Effector memory CD8-positive, alpha-beta T cell (primary cell): ENCODE results near the gene APOL1.
"Not testable (repeated sequence)": the region's sequence is repeated elsewhere in the genome, so short reads cannot be mapped to it uniquely, and the experiment has no call there.

ENCODE experiments used
- ATAC-seq: fragments of 150-1000 bp; cut with Tn5 transposase; replicated peaks from 2 replicates; pipeline ENCODE4 v1.10.0; 2021; ENCODE audit warnings: mild to moderate bottlenecking, moderate library complexity
- DNase-seq, 3 experiments: peaks; one replicate each; pipeline ENCODE4 v3.0.0; 2021
- H3K27ac Mint-ChIP-seq, 2 donors: one replicate each; pipeline ENCODE4 v1.8.0; 2022; ENCODE audit warnings: mild to moderate bottlenecking in 2 of 2, mixed read lengths in 2 of 2, moderate library complexity in 2 of 2
- H3K27me3 Mint-ChIP-seq, 2 donors: one replicate each; pipeline ENCODE4 v1.8.0; 2022; ENCODE audit warnings: mixed read lengths in 2 of 2
- H3K36me3 Mint-ChIP-seq: one replicate; pipeline ENCODE4 v1.8.0; 2022; ENCODE audit warnings: mild to moderate bottlenecking, moderate library complexity, mixed read lengths; ENCODE audit not compliant: insufficient read depth
- H3K4me1 Mint-ChIP-seq, 2 donors: one replicate each; pipeline ENCODE4 v1.8.0; 2022; ENCODE audit warnings: low read depth in 2 of 2, mixed read lengths in 2 of 2
- H3K4me3 Mint-ChIP-seq, 2 donors: one replicate each; pipeline ENCODE4 v1.8.0; 2022; ENCODE audit warnings: mild to moderate bottlenecking in 2 of 2, mixed read lengths in 2 of 2, moderate library complexity in 2 of 2
- H3K9me3 Mint-ChIP-seq, 2 donors: one replicate each; pipeline ENCODE4 v1.8.0; 2022; ENCODE audit warnings: mixed read lengths in 2 of 2

Gene APOL1

GRCh38 chr22:36239401-36240171, 13.3 kb upstream of the APOL1 start, which contains the start of gene APOL2:
Gene APOL2, minus strand, starts transcription at chr22:36239527. Its CDS starts 6,365 bp downstream, at chr22:36233162.
- Mint-ChIP-seq H3K27ac (peak within 1 kb of the TSS; percentile 98 to 99), H3K27me3 (no peaks in the 10 kb centered on the region), H3K9me3 (peaks cover 0 to 2% of the 10 kb centered on the region in 2 donors), H3K36me3 (peaks cover 27% of the 10 kb centered on the region), H3K4me3 (peak within 1 kb of the TSS; percentile 97 to 99), H3K4me1 (peaks cover 47 to 51% of the 10 kb centered on the region in 2 donors)
- DNase-seq (peak; percentile 76 to 83 (median 80)), ATAC-seq (peak; percentile 98)

- Mint-ChIP-seq H3K27ac (no peak overlapping the region), H3K36me3 (peaks cover 6% of the 10 kb centered on the region), H3K4me1 (peaks cover 10 to 12% of the 10 kb centered on the region in 2 donors), H3K27me3 (peaks cover 0 to 21% of the 10 kb centered on the region in 2 donors), H3K4me3 (no peak overlapping the region), H3K9me3 (peaks cover 0 to 2% of the 10 kb centered on the region in 2 donors)
- ATAC-seq (no peak), DNase-seq (no peak)
These were observed 8.9 kb upstream of the APOL1 start for GRCh38 chr22:36243986-36244385.

GRCh38 chr22:36244522-36245391, 8.2 kb upstream of the APOL1 start:
- Mint-ChIP-seq H3K27me3 (peaks cover 0 to 21% of the 10 kb centered on the region in 2 donors), H3K36me3 (no peaks in the 10 kb centered on the region), H3K4me1 (peaks cover 3 to 5% of the 10 kb centered on the region in 2 donors), H3K9me3 (peaks cover 0 to 2% of the 10 kb centered on the region in 2 donors), H3K27ac (no peak overlapping the region), H3K4me3 (no peak overlapping the region)
- ATAC-seq (no peak), DNase-seq (no peak)

- Mint-ChIP-seq H3K27ac (no peak overlapping the region), H3K4me3 (no peak overlapping the region), H3K36me3 (no peaks in the 10 kb centered on the region), H3K27me3 (peaks cover 0 to 21% of the 10 kb centered on the region in 2 donors), H3K9me3 (peaks cover 0 to 2% of the 10 kb centered on the region in 2 donors), H3K4me1 (no peaks in the 10 kb centered on the region)
- no peak for ATAC-seq
- DNase-seq: no peak
These were observed 7.1 kb upstream of the APOL1 start for GRCh38 chr22:36245805-36246356.

GRCh38 chr22:36246718-36247117, 6.2 kb upstream of the APOL1 start:
- Mint-ChIP-seq H3K27me3 (peaks cover 0 to 21% of the 10 kb centered on the region in 2 donors), H3K36me3 (no peaks in the 10 kb centered on the region), H3K4me1 (peaks cover under 1 to 3% of the 10 kb centered on the region in 2 donors), H3K9me3 (peaks cover 0 to 2% of the 10 kb centered on the region in 2 donors), H3K4me3 (no peak overlapping the region), H3K27ac (no peak overlapping the region)
- ATAC-seq (no peak), DNase-seq (no peak)

- DNase-seq (no peak), ATAC-seq (no peak)
- peaks cover 8 to 11% of the 10 kb centered on the region in 2 donors for H3K4me1 Mint-ChIP-seq
- no peaks in the 10 kb centered on the region for H3K9me3 Mint-ChIP-seq
- no peak overlapping the region for H3K27ac Mint-ChIP-seq
- H3K27me3 Mint-ChIP-seq: peaks cover 0 to 21% of the 10 kb centered on the region in 2 donors
- H3K36me3 Mint-ChIP-seq: peaks cover 5% of the 10 kb centered on the region
- no peak overlapping the region for H3K4me3 Mint-ChIP-seq
These were observed 5.0 kb upstream of the APOL1 start for GRCh38 chr22:36247955-36248354.

GRCh38 chr22:36249160-36249559, 3.8 kb upstream of the APOL1 start:
- no peak overlapping the region for H3K27ac Mint-ChIP-seq
- DNase-seq (no peak), ATAC-seq (no peak)
- H3K4me3 Mint-ChIP-seq: no peak overlapping the region
- H3K27me3 Mint-ChIP-seq: peaks cover 0 to 21% of the 10 kb centered on the region in 2 donors
- H3K4me1 Mint-ChIP-seq: peaks cover 21 to 23% of the 10 kb centered on the region in 2 donors
- no peaks in the 10 kb centered on the region for H3K9me3 Mint-ChIP-seq
- H3K36me3 Mint-ChIP-seq: peaks cover 8% of the 10 kb centered on the region

DNA sequence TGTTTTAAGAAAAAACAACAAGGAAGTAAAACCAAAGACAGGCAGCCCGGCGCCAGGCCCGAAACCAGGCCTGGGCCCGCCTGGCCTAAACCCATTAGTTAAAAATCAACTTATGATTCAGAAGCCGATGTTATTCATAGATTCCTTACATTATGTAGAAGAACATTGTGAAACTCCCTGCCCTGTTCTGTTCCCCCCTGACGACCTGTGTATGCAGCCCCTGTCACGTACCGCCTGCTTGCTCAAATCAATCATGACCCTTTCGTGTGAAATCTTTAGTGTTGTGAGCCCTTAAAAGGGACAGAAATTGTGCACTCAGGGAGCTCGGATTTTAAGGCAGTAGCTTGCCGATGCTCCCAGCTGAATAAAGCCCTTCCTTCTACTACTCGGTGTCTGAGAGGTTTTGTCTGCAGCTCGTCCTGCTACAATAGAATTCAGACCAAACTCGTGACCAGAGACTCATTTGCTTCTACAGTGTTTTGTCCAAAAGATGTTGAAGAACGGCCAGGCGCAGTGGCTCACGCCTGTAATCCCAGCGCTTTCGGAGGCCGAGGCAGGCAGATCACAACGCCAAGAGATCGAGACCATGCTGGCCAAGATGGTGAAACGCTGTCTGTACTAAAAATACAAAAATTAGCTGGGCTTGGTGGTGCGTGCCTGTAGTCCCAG, 2.5 kb upstream of the APOL1 start:
- not testable (repeated sequence) for DNase-seq, H3K36me3 Mint-ChIP-seq, ATAC-seq, H3K9me3 Mint-ChIP-seq, H3K4me3 Mint-ChIP-seq, H3K27ac Mint-ChIP-seq
- Mint-ChIP-seq H3K4me1 (peaks cover 30 to 36% of the 10 kb centered on the region in 2 donors), H3K27me3 (peaks cover 0 to 14% of the 10 kb centered on the region in 2 donors)

DNA sequence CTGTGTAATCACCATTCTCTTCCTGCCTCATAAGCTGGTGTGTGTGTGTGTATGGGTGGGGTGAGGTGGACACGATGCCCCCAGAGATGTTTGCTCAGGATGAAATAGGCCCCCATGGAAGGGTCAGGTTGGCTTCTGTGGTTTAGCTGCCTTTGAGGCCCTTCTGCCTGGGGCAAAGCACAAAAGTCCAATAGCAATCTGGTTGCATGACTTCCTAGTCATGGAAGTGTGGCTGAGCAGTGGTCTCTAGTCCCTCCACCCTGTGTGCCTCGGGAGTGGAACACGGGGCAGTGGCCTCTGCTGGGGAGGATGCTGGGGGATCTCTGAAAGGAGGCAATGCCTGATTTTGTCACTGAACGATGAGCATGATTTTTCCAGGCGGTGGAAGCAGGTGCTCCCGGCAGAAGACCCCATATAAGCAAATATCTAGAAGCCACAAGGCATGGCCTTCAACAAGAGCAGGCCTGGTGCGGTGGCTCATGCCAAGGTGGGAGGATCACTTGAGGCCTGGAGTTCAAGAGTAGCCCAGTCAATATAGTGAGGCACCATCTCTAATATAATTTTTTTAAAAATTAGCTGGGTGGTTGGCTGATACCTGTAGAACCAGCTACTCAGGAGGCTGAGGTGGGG, 839 bp upstream of the APOL1 start:
- Mint-ChIP-seq H3K4me3 (peak overlapping the region; percentile 87 to 98), H3K27ac (peak overlapping the region; percentile 97 to 99), H3K4me1 (peaks cover 44 to 52% of the 10 kb centered on the region in 2 donors)
- not testable (repeated sequence) for DNase-seq, H3K27me3 Mint-ChIP-seq, H3K9me3 Mint-ChIP-seq, H3K36me3 Mint-ChIP-seq, ATAC-seq

- no peaks in the 10 kb centered on the region for H3K27me3 Mint-ChIP-seq
- H3K4me3 Mint-ChIP-seq: peak overlapping the region; percentile 87 to 98
- H3K36me3 Mint-ChIP-seq: peaks cover 20% of the 10 kb centered on the region
- no peak for DNase-seq
- peak; percentile 5 for ATAC-seq
- no peaks in the 10 kb centered on the region for H3K9me3 Mint-ChIP-seq
- peaks cover 57 to 67% of the 10 kb centered on the region in 2 donors for H3K4me1 Mint-ChIP-seq
- H3K27ac Mint-ChIP-seq: peak overlapping the region; percentile 97 to 99
These were observed 874 bp downstream of the APOL1 start for GRCh38 chr22:36253523-36254490.

GRCh38 chr22:36255572-36255971, 2.6 kb downstream of the APOL1 start:
- not testable (repeated sequence) for H3K27me3 Mint-ChIP-seq, ATAC-seq, DNase-seq, H3K9me3 Mint-ChIP-seq
- H3K27ac Mint-ChIP-seq: peak overlapping the region; percentile 33 to 82
- peak overlapping the region; percentile 40 to 42 for H3K4me3 Mint-ChIP-seq
- peaks cover 63 to 74% of the 10 kb centered on the region in 2 donors for H3K4me1 Mint-ChIP-seq
- H3K36me3 Mint-ChIP-seq: peaks cover 29% of the 10 kb centered on the region

- DNase-seq (no peak), ATAC-seq (no peak)
- H3K9me3 Mint-ChIP-seq: no peaks in the 10 kb centered on the region
- H3K36me3 Mint-ChIP-seq: peaks cover 29% of the 10 kb centered on the region
- H3K27ac Mint-ChIP-seq: peak overlapping the region; percentile 33 to 82
- H3K27me3 Mint-ChIP-seq: no peaks in the 10 kb centered on the region
- H3K4me3 Mint-ChIP-seq: no peak overlapping the region
- H3K4me1 Mint-ChIP-seq: peaks cover 63 to 74% of the 10 kb centered on the region in 2 donors
These were observed 3.5 kb downstream of the APOL1 start for GRCh38 chr22:36256478-36256877.
